ENCODE results near the gene DAB1. TPM values are rescaled to one million over a fixed set of nuclear protein-coding genes. Genes with fewer than 3 reads are reported as not detected.

The DAB1 gene
- total RNA-seq, 2 donors from 2014 or later = not detected

- H3K27ac Mint-ChIP-seq = no peak overlapping the region
- no peak overlapping the region for H3K4me3 Mint-ChIP-seq
Observed at GRCh38 chr1:57312869-57313268, 111.0 kb downstream of the DAB1 start.

GRCh38 chr1:57311411-57311810, 112.4 kb downstream of the DAB1 start:
- ATAC-seq (no peak), DNase-seq (ENCODE audit: low spot score) (no peak)
- Mint-ChIP-seq H3K4me3 (no peak overlapping the region), H3K9me3 (peaks cover 6% of the 10 kb centered on the region), H3K27ac (no peak overlapping the region), H3K4me1 (ENCODE audit: low read depth in 2 of 2) (peaks cover 8 to 9% of the 10 kb centered on the region in 2 donors), H3K36me3 (no peaks in the 10 kb centered on the region), H3K27me3 (no peaks in the 10 kb centered on the region)

More at GRCh38 chr1:57312869-57313268, 111.0 kb downstream of the DAB1 start:
- DNase-seq (ENCODE audit: low spot score) (no peak), ATAC-seq (no peak)
- Mint-ChIP-seq H3K27me3 (no peaks in the 10 kb centered on the region), H3K9me3 (no peaks in the 10 kb centered on the region), H3K36me3 (no peaks in the 10 kb centered on the region), H3K4me1 (ENCODE audit: low read depth in 2 of 2) (peaks cover 0 to under 1% of the 10 kb centered on the region in 2 donors)

- Mint-ChIP-seq H3K27ac (no peak overlapping the region), H3K27me3 (no peaks in the 10 kb centered on the region), H3K36me3 (no peaks in the 10 kb centered on the region), H3K4me1 (ENCODE audit: low read depth in 2 of 2) (peaks cover 8 to 9% of the 10 kb centered on the region in 2 donors), H3K4me3 (no peak overlapping the region), H3K9me3 (peaks cover 6% of the 10 kb centered on the region)
- ATAC-seq = no peak
- DNase-seq (ENCODE audit: low spot score) = no peak
Observed at GRCh38 chr1:57311006-57311405, 112.9 kb downstream of the DAB1 start.

- DNase-seq (ENCODE audit: low spot score) (no peak), ATAC-seq (no peak)
- no peaks in the 10 kb centered on the region for H3K36me3 Mint-ChIP-seq
- H3K9me3 Mint-ChIP-seq = peaks cover 6% of the 10 kb centered on the region
- H3K4me3 Mint-ChIP-seq = no peak overlapping the region
- H3K27me3 Mint-ChIP-seq = no peaks in the 10 kb centered on the region
- no peak overlapping the region for H3K27ac Mint-ChIP-seq
- H3K4me1 Mint-ChIP-seq (ENCODE audit: low read depth in 2 of 2) = peaks cover 8 to 9% of the 10 kb centered on the region in 2 donors
Observed at GRCh38 chr1:57309630-57310029, 114.2 kb downstream of the DAB1 start.

GRCh38 chr1:57307392-57308170, 116.3 kb downstream of the DAB1 start:
- Mint-ChIP-seq H3K27me3 (peaks cover 0 to 6% of the 10 kb centered on the region in 2 donors), H3K36me3 (no peaks in the 10 kb centered on the region), H3K9me3 (peaks cover 6% of the 10 kb centered on the region), H3K27ac (no peak overlapping the region), H3K4me1 (ENCODE audit: low read depth in 2 of 2) (peaks cover 8 to 9% of the 10 kb centered on the region in 2 donors), H3K4me3 (peak overlapping the region; percentile 5)
- DNase-seq (ENCODE audit: low spot score) = no peak
- ATAC-seq = peak; percentile 86 to 87

GRCh38 chr1:57304591-57304990, 119.3 kb downstream of the DAB1 start:
- ATAC-seq (no peak), DNase-seq (ENCODE audit: low spot score) (no peak)
- H3K27me3 Mint-ChIP-seq = peaks cover 7 to 13% of the 10 kb centered on the region in 2 donors
- H3K27ac Mint-ChIP-seq = no peak overlapping the region
- peaks cover 8 to 9% of the 10 kb centered on the region in 2 donors for H3K4me1 Mint-ChIP-seq (ENCODE audit: low read depth in 2 of 2)
- H3K4me3 Mint-ChIP-seq = no peak overlapping the region
- peaks cover 6% of the 10 kb centered on the region for H3K9me3 Mint-ChIP-seq
- H3K36me3 Mint-ChIP-seq = no peaks in the 10 kb centered on the region

GRCh38 chr1:57302812-57303596, 120.9 kb downstream of the DAB1 start:
- peaks cover 6% of the 10 kb centered on the region for H3K9me3 Mint-ChIP-seq
- DNase-seq (ENCODE audit: low spot score) (no peak), ATAC-seq (no peak)
- H3K36me3 Mint-ChIP-seq = no peaks in the 10 kb centered on the region
- peaks cover 13% of the 10 kb centered on the region in 2 donors for H3K27me3 Mint-ChIP-seq
- H3K4me3 Mint-ChIP-seq = no peak overlapping the region
- H3K4me1 Mint-ChIP-seq (ENCODE audit: low read depth in 2 of 2) = peaks cover 8 to 9% of the 10 kb centered on the region in 2 donors
- H3K27ac Mint-ChIP-seq = no peak overlapping the region

GRCh38 chr1:57300186-57300585, 123.7 kb downstream of the DAB1 start:
- Mint-ChIP-seq H3K27me3 (peaks cover 15 to 23% of the 10 kb centered on the region in 2 donors), H3K27ac (no peak overlapping the region), H3K36me3 (no peaks in the 10 kb centered on the region), H3K9me3 (no peaks in the 10 kb centered on the region), H3K4me3 (no peak overlapping the region), H3K4me1 (ENCODE audit: low read depth in 2 of 2) (no peaks in the 10 kb centered on the region)
- ATAC-seq (no peak), DNase-seq (ENCODE audit: low spot score) (no peak)

- Mint-ChIP-seq H3K4me1 (ENCODE audit: low read depth in 2 of 2) (no peaks in the 10 kb centered on the region), H3K27me3 (peaks cover 7 to 30% of the 10 kb centered on the region in 2 donors), H3K36me3 (no peaks in the 10 kb centered on the region), H3K27ac (no peak overlapping the region), H3K4me3 (no peak overlapping the region), H3K9me3 (no peaks in the 10 kb centered on the region)
- no peak for DNase-seq (ENCODE audit: low spot score)
- ATAC-seq = no peak
Observed at GRCh38 chr1:57296726-57297250, 127.1 kb downstream of the DAB1 start.

- no peaks in the 10 kb centered on the region for H3K4me1 Mint-ChIP-seq (ENCODE audit: low read depth in 2 of 2)
Observed at GRCh38 chr1:57295326-57295725, 128.5 kb downstream of the DAB1 start.

GRCh38 chr1:57294177-57294576, 129.7 kb downstream of the DAB1 start:
- ATAC-seq = no peak
- Mint-ChIP-seq H3K4me3 (no peak overlapping the region), H3K27ac (no peak overlapping the region)

More at GRCh38 chr1:57295326-57295725, 128.5 kb downstream of the DAB1 start:
- H3K9me3 Mint-ChIP-seq = no peaks in the 10 kb centered on the region
- peaks cover 7 to 29% of the 10 kb centered on the region in 2 donors for H3K27me3 Mint-ChIP-seq
- DNase-seq (ENCODE audit: low spot score) = no peak
- no peak for ATAC-seq
- H3K4me3 Mint-ChIP-seq = no peak overlapping the region
- no peak overlapping the region for H3K27ac Mint-ChIP-seq
- H3K36me3 Mint-ChIP-seq = no peaks in the 10 kb centered on the region

GRCh38 chr1:57293214-57293613, 130.6 kb downstream of the DAB1 start:
- Mint-ChIP-seq H3K36me3 (no peaks in the 10 kb centered on the region), H3K4me1 (ENCODE audit: low read depth in 2 of 2) (no peaks in the 10 kb centered on the region), H3K4me3 (no peak overlapping the region), H3K27ac (no peak overlapping the region), H3K27me3 (peaks cover 11 to 31% of the 10 kb centered on the region in 2 donors), H3K9me3 (no peaks in the 10 kb centered on the region)
- DNase-seq (ENCODE audit: low spot score) = no peak
- no peak for ATAC-seq

More at GRCh38 chr1:57294177-57294576, 129.7 kb downstream of the DAB1 start:
- H3K9me3 Mint-ChIP-seq = no peaks in the 10 kb centered on the region
- H3K27me3 Mint-ChIP-seq = peaks cover 6 to 29% of the 10 kb centered on the region in 2 donors
- no peak for DNase-seq (ENCODE audit: low spot score)
- no peaks in the 10 kb centered on the region for H3K4me1 Mint-ChIP-seq (ENCODE audit: low read depth in 2 of 2)
- H3K36me3 Mint-ChIP-seq = no peaks in the 10 kb centered on the region

GRCh38 chr1:57289781-57290180, 134.1 kb downstream of the DAB1 start:
- Mint-ChIP-seq H3K36me3 (no peaks in the 10 kb centered on the region), H3K4me1 (ENCODE audit: low read depth in 2 of 2) (no peaks in the 10 kb centered on the region), H3K27me3 (peaks cover 10 to 23% of the 10 kb centered on the region in 2 donors), H3K27ac (no peak overlapping the region), H3K4me3 (no peak overlapping the region), H3K9me3 (no peaks in the 10 kb centered on the region)
- ATAC-seq (no peak), DNase-seq (ENCODE audit: low spot score) (no peak)

GRCh38 chr1:57285992-57286391, 137.9 kb downstream of the DAB1 start:
- H3K4me3 Mint-ChIP-seq = no peak overlapping the region
- ATAC-seq (no peak), DNase-seq (ENCODE audit: low spot score) (no peak)
- H3K4me1 Mint-ChIP-seq (ENCODE audit: low read depth in 2 of 2) = no peaks in the 10 kb centered on the region
- H3K27ac Mint-ChIP-seq = no peak overlapping the region
- peaks cover 16 to 25% of the 10 kb centered on the region in 2 donors for H3K27me3 Mint-ChIP-seq
- no peaks in the 10 kb centered on the region for H3K9me3 Mint-ChIP-seq
- no peaks in the 10 kb centered on the region for H3K36me3 Mint-ChIP-seq

Data from natural killer cell treated with Interleukin-12 subunit alpha and Interleukin-12 subunit beta and Interleukin-15 and Interleukin-18, amount 100 ng/mL, for 72 hours (primary cell).